ENCODE results near the gene HSPBP1.

HSPBP1 gene

GRCh38 chr19:55273978-55274707 is 5.8 kb downstream of the HSPBP1 start:
- DNase-seq: no peak

DNA sequence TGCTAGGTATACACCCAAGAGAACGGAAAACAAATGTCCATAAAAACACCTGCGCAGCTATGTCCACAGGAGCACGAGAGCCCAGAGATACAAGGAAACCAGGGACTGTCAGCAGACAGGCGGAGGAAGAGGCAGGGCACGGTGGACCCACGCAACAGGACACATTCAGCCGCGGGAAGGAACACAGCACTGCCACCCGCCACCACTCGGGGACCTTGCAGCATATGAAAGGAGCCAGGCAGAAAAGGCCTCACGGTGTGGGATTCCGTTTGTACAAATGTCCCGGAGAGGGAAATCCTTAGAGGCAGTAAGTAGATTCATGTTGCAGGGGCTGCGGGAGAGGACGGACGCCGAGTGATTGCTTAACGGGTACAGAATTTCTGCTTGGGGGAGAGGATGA is 7.8 kb downstream of the HSPBP1 start:
- no peak for DNase-seq

- no peak for DNase-seq
Observed at GRCh38 chr19:55270172-55270942, 9.6 kb downstream of the HSPBP1 start.

DNA sequence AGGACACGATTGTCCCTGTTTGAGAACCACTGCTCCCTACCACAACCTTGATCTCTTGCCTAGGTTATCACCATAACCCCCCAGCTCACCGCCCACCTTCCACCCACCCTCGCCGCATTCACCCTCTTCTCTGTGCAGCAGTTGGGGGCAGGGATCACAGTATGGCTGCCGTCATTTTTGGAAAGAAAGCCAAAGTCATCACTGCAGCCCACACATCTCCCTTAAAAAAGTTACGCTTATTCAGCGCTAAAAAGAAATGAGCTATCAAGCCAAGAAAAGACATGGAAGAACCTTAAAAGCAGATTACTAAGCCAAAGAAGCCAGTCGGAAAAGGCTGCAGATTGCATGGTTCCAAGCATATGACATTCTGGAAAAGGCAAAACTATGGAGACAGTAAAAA is 10.6 kb downstream of the HSPBP1 start:
- DNase-seq: no peak

GRCh38 chr19:55266840-55267239 is 13.1 kb downstream of the HSPBP1 start:
- DNase-seq: no peak

DNA sequence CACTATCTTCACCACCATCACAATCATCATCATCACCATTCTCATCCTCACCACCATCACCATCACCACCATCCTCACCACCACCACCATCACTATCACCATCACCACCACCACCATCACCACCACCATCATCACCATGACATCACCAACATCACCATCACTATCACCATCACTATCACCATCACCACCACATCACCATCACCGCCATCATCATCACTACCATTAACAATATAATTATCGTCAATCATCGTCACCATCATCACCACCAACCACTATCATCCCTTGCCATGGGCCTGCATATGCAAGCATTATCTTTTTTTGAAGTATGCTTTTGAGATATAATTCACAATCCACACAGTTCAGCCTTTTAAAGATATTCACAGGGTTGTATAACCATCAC is 13.5 kb downstream of the HSPBP1 start:
- no peak for DNase-seq

GRCh38 chr19:55265723-55266386 is 14.1 kb downstream of the HSPBP1 start:
- DNase-seq: no peak

- DNase-seq: no peak
Observed at GRCh38 chr19:55265173-55265572, 14.7 kb downstream of the HSPBP1 start.

DNA sequence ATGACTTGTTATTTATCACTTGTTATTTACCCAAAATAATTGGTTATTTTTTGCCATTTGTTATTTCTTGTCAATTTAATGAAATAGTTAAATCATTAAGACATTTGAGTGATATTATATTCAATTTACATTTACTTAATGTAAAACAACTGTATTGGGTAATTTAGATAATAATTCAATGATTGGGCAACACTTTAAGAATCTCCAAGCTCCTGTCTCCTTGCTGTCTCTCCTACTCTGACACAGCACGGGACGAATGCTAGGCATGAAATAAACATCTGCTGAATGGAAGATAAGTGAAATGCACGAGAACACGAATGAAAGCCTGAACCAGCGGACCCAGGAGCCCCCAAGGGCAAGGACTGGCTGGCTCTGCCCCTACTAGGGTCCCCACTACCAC is 15.4 kb downstream of the HSPBP1 start:
- DNase-seq: no peak

GRCh38 chr19:55262359-55262758 is 17.6 kb downstream of the HSPBP1 start:
- no peak for DNase-seq

- DNase-seq: no peak
Observed at GRCh38 chr19:55261671-55262126, 18.2 kb downstream of the HSPBP1 start.

DNA sequence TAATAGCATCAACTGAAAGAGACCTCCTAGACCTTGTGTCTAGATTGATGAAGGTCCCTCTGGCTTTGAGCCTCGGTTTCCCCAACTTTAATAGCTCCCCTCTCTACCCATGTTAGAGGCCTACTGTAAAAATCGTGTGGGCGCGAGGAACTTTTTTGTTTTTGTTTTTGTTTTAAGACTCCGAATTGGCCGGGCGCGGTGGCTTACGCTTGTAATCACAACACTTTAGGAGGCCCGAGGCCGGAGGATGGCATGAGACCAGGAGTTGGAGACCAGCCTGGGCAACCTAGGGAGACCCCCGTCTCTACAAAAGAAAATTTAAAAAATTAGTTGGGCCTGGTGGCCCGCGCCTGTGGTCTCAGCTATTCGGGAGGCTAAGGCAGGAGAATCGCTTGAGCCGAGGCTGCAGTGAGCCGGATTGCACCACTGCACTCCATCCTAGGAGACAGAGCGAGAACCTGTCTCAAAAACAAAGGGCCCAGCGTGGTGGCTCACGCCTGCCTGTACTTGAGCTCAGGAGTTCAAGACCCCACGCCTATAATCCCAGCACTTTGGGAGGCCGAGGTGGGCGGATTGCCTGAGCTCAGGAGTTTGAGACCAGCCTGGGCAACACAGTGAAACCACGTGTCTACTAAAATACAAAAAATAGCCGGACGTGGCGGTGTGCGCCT is 20.2 kb downstream of the HSPBP1 start:
- DNase-seq: no peak

DNA sequence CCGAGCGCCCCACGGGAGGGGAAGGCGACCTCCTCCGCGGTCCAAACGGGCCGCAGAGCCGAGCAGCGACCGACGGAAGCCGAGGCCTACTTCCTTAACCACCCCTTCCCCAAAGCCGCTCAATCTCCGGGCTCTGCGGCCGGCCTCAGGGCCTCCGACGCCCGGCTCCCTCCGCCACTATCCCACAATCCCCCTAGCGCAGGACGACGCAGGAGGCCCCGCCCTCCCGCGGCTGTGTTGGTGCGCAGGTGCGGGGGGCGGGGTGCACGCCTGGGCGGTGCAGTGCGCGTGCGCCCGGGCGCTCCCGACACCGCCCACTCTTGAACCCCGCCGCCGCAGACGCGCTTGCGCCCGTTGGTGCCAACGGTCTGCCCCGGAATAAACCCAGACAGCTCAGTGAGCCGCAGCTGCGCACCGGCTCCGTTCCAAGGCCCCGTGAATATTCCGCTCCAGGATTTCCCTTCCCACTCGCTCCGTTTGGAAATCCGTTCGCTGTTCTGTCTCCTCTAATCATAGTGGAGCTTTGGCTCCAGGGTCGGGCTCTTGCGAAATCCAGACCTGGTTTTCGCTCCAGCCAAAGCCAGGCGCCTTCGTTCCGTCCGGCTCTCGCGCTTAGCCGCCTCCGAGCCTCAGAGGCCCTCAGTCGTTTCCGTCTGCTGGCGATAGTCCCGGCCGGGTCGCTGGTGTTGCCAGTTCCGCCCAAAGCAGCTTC is 20.9 kb downstream of the HSPBP1 start, which contains the start of gene PPP6R1:
Gene PPP6R1 (minus strand): TSS at position 190 of the 712 bp plus-strand sequence. CDS start 11,914 bp downstream, outside the sequence.
- peak; percentile 98 for DNase-seq

DNA sequence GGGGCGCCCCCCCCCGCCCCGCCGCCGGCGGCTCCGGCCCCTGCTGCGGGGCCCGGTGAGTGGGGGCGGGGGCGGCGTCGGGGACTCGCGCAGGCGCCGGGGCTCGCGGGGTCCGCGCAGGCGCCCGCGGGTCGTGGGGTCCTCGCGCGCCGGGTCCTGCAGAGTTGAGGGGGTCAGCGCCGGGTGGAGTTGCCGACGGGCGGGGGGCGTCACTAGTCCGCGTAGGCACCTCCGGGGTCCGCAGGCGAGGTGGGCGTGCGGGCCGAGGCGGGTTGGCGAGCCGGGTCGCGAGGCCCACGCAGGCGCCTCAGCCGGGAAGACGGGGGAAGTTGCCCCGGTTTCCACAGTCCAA is 21.5 kb downstream of the HSPBP1 start:
- peak; percentile 30 for DNase-seq

GRCh38 chr19:55257461-55258420 is 22.2 kb downstream of the HSPBP1 start:
- DNase-seq: peak; percentile 38

GRCh38 chr19:55256562-55257460 is 23.1 kb downstream of the HSPBP1 start:
- DNase-seq: peak; percentile 45

DNA sequence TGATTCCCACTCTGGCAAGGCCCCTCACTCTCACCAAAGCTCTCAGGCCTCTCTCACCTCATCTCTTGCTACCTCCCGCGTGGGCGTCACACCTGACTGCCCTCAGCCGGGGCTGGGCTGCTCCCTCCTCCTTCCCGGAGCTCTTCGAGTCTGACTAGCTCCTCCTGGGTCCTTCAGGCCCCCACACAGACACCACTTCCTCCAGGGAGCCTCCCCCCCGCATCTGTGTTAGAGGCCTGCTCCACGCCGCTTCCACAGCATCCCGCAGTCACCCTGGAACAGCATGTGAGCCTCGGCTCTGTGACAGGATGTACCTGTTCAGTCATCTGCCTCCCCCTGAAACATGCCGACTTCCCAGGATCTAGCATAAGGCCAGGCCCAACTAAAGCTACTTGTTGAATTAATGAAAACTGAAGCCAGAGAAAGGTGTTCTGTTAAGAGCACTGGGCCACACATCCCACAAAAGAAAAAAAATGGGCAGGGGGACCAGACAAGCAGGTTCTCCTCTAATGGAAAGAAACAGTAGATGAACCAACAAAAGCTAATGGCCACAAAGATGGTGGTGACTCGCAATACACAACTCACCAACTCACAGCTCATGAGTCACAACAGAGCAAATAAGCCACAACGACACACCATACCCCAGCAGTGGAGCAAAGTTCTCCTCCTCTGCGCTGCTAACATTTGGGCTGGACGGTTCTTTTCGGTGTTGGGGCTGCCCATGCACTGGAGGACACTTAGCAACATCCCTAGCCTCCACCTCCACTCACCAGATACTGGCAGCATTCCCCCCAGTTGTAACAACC is 24.1 kb downstream of the HSPBP1 start:
- peak; percentile 41 for DNase-seq

DNA sequence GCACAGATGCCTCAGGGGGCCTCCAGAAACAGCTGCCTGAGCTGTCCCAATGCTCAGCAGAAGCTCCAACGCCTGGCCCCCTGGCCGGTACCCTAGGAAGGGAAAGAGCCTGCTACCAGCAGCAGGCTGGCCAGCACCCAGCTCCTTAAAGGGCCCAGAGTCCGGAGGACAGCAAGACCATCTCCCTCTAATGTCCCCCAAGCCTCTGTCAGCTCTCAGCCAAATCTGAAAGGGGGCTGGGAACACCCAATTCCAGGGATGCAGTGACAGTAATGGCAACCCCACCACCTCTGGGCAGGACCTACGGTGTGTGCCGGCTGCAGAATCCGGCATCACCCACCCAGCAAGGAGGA is 25.3 kb downstream of the HSPBP1 start:
- DNase-seq: peak; percentile 20
